Epithelial cell of esophagus (primary cell): ENCODE data around the gene MTX1.
"Not testable (repeated sequence)": the region's sequence is repeated elsewhere in the genome, so short reads cannot be mapped to it uniquely, and the experiment has no call there.

ENCODE experiments used
- DNase-seq: peaks from one replicate; pipeline ENCODE4 v3.0.0; 2010; ENCODE audit warnings: low read depth
- H3K4me3 ChIP-seq: 2 replicates; pipeline ENCODE4 v1.5.1; 2011; ENCODE audit warnings: mild to moderate bottlenecking, low read length, control low read depth
- CTCF ChIP-seq: IDR thresholded peaks from 2 replicates; pipeline ENCODE4 v1.5.1; 2011; ENCODE audit warnings: low read depth, mild to moderate bottlenecking, low read length, control low read depth, inconsistent platforms; ENCODE audit not compliant: insufficient read depth; ENCODE audit errors: missing control alignments

Gene MTX1

GRCh38 chr1:155167166-155168104 lies 41.1 kb upstream of the MTX1 start:
- TF ChIP-seq CTCF, result peak; percentile 91
- no peak overlapping the region for H3K4me3 ChIP-seq
- DNase-seq, result peak; percentile 86

GRCh38 chr1:155168105-155168445 lies 40.4 kb upstream of the MTX1 start:
- not testable (repeated sequence) for DNase-seq, H3K4me3 ChIP-seq

DNA sequence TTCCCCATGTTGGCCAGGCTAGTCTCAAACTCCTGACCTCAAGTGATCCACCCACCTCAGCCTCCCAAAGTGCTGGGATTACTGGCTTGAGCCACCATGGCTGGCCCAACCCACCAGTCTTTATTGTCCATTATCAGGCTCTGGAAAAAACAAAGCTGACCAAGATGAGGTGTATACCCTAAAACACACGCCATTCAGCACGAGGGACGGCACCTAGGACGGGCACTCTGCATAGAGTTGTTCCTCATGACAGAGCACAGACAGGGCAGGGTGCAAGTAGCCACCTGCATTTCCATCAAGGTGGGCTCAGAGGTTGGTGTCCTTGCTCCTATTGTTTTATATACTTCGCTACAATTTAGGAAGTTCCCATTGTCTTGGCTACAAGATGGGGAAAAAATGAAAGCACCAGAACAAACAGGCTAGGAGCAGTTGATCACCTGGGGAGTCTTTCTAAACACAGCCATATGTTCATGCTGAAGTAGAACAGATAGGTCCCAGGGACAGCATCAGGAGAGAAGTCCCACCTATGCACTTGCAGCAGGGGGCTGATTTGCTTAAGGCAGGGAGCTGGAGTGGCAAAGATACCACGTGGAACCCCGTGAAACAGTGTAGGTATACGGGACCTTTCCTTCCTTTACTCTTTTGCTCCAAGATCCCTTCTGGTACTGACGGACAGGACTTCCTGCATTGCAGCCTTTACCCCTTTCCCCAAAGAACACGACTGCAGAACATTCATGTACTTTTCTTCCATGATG lies 39.9 kb upstream of the MTX1 start:
- H3K4me3 ChIP-seq, result no peak overlapping the region
- DNase-seq, result no peak
- TF ChIP-seq CTCF, result no peak

GRCh38 chr1:155169541-155169940 lies 39.0 kb upstream of the MTX1 start:
- no peak overlapping the region for H3K4me3 ChIP-seq
- TF ChIP-seq CTCF, result no peak
- DNase-seq, result no peak

GRCh38 chr1:155170101-155170785 lies 38.3 kb upstream of the MTX1 start:
- no peak for TF ChIP-seq CTCF
- DNase-seq, result no peak
- no peak overlapping the region for H3K4me3 ChIP-seq

DNA sequence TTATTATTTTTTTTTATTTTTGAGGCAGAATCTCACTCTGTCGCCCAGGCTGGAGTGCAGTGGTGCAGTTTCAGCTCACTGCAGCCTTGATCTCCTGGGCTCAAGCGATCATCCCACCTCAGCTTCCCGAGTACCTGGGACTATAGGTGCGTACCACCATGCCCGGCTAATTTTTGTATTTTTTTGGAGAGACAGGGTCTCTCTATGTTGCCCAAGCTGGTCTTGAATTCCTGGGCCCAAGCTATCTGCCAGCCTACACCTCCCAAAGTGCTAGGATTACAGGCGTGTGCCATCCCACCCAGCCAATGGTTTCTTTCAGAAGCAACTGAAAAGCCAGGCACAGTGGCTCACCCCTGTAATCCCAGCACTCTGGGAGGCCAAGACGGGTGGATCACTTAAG lies 37.7 kb upstream of the MTX1 start:
- no peak for DNase-seq
- no peak for TF ChIP-seq CTCF
- H3K4me3 ChIP-seq, result no peak overlapping the region

GRCh38 chr1:155171836-155172731 lies 36.4 kb upstream of the MTX1 start:
- no peak for DNase-seq
- TF ChIP-seq CTCF, result no peak
- H3K4me3 ChIP-seq, result peak overlapping the region; percentile 97
